OCI-LY7 (cell line): ENCODE data around the gene CHST13. TPM values are rescaled to one million over a fixed set of nuclear protein-coding genes. Genes with fewer than 3 reads are reported as not detected.

Source experiments
- BruUV-seq: library from RNA; stranded (reverse); fragments of 400-500 nt; replicated peaks from 2 replicates; lab custom pipeline; 2021; lab: Mats Ljungman, UMichigan
- CTCF ChIA-PET: fragments of 300-600 bp; sonication (Branson Sonifier 250); formaldehyde crosslinking; loops from one replicate; lab custom pipeline; 2022; ENCODE audit warnings: antibody characterized with exemption; ENCODE audit not compliant: unreplicated experiment; lab: Charles Lee
- POLR2A ChIA-PET: fragments of 300-600 bp; sonication (Branson Sonifier 250); formaldehyde crosslinking; loops from one replicate; lab custom pipeline; 2022; ENCODE audit warnings: antibody characterized with exemption; lab: Charles Lee
- DNase-seq: peaks from one replicate; pipeline ENCODE4 v3.0.0-alpha.2; 2015; ENCODE audit warnings: low spot score
- H2AFZ ChIP-seq: fragments of 200-600 bp; sonication (generic), shearing (Covaris generic); 2 replicates; pipeline ENCODE4 v1.6.1; 2014; ENCODE audit warnings: mild to moderate bottlenecking, antibody characterized with exemption, low read length, moderate library complexity
- H3K27ac ChIP-seq: fragments of 200-600 bp; sonication (generic); 2 replicates; pipeline ENCODE4 v1.5.1; 2014; ENCODE audit warnings: mixed run types, low read depth, mild to moderate bottlenecking, moderate library complexity, low read length, inconsistent platforms; ENCODE audit not compliant: poor library complexity, severe bottlenecking
- H3K36me3 ChIP-seq: fragments of 200-600 bp; sonication (generic); 2 replicates; pipeline ENCODE4 v1.6.1; 2014; ENCODE audit warnings: mild to moderate bottlenecking, antibody characterized with exemption, low read length, moderate library complexity, mixed read lengths; ENCODE audit not compliant: insufficient read depth
- H3K4me1 ChIP-seq: fragments of 200-600 bp; sonication (generic); 2 replicates; pipeline ENCODE4 v1.5.1; 2014; ENCODE audit warnings: mild to moderate bottlenecking, low read length; ENCODE audit not compliant: insufficient read depth, poor library complexity, severe bottlenecking
- H3K4me2 ChIP-seq: fragments of 200-600 bp; sonication (generic); 2 replicates; pipeline ENCODE4 v1.6.1; 2014; ENCODE audit warnings: mild to moderate bottlenecking, low read length
- H3K4me3 ChIP-seq: fragments of 200-600 bp; sonication (generic); 2 replicates; pipeline ENCODE4 v1.5.1; 2014; ENCODE audit warnings: mild to moderate bottlenecking, low read depth, low read length; ENCODE audit not compliant: poor library complexity, severe bottlenecking
- H3K79me2 ChIP-seq: fragments of 200-600 bp; sonication (generic); 2 replicates; pipeline ENCODE4 v1.6.1; 2016; ENCODE audit warnings: low read depth, mild to moderate bottlenecking, low read length, moderate library complexity, mixed read lengths; ENCODE audit not compliant: insufficient read depth
- H3K9me2 ChIP-seq: fragments of 200-600 bp; sonication (generic); 2 replicates; pipeline ENCODE4 v1.6.1; 2016; ENCODE audit warnings: mild to moderate bottlenecking, low read length, mixed read lengths; ENCODE audit not compliant: insufficient read depth
- H3K9me3 ChIP-seq: fragments of 200-600 bp; sonication (generic); 2 replicates; pipeline ENCODE4 v1.6.1; 2014; ENCODE audit warnings: mild to moderate bottlenecking, mixed run types, low read length, mixed read lengths
- H4K20me1 ChIP-seq: fragments of 200-600 bp; sonication (generic); 2 replicates; pipeline ENCODE4 v1.6.1; 2014; ENCODE audit warnings: mild to moderate bottlenecking, antibody characterized with exemption, low read length, moderate library complexity, mixed read lengths; ENCODE audit not compliant: insufficient read depth
- CTCF ChIP-seq: fragments of 200-600 bp; sonication (generic); conservative IDR thresholded peaks from 2 replicates; pipeline ENCODE4 v1.5.1; 2014; ENCODE audit warnings: mild to moderate bottlenecking, antibody characterized with exemption, low read length, moderate library complexity, mixed read lengths
- EZH2phosphoT487 ChIP-seq: fragments of 200-600 bp; sonication (generic); IDR thresholded peaks from 2 replicates; pipeline ENCODE4 v1.6.1; 2018; ENCODE audit warnings: low read depth, borderline replicate concordance, mild to moderate bottlenecking, mixed run types, antibody characterized with exemption, low read length, moderate library complexity, mixed read lengths
- intact Hi-C: fragments of 100-400 bp; cut with micrococcal nuclease; formaldehyde crosslinking; loops from one replicate; pipeline ENCODE4 v1.10.0; 2022; ENCODE audit not compliant: unreplicated experiment
- total RNA-seq, 2 experiments: library from RNA; depleted of rRNA in 1 of 2; stranded (reverse); fragments of >200 nt in 1 of 2; shearing (Covaris generic) in 1 of 2; gene quantifications; 2 replicates each; pipeline ENCODE4 v1.2.3, GENCODE V29; 2014 to 2022

The CHST13 gene
- total RNA-seq, 2 experiments from 2014 or later, result not detected

GRCh38 chr3:126486360-126486847 lies 37.6 kb upstream of the CHST13 start:
- no TSS peak for BruUV-seq
- Histone ChIP-seq H3K9me2 (no peaks in the 10 kb centered on the region), H2AFZ (no peak overlapping the region), H3K4me1 (peaks cover 10% of the 10 kb centered on the region), H3K4me2 (no peak overlapping the region), H3K27ac (no peak overlapping the region), H3K79me2 (no peaks in the 10 kb centered on the region), H3K36me3 (no peaks in the 10 kb centered on the region), H3K9me3 (no peaks in the 10 kb centered on the region), H3K4me3 (no peak overlapping the region), H4K20me1 (no peaks in the 10 kb centered on the region)
- TF ChIP-seq EZH2phosphoT487 (no peak), CTCF (no peak)
- intact Hi-C loops, result no loop called here
- CTCF ChIA-PET, result no interaction called here
- POLR2A ChIA-PET, result no interaction called here
- no peak for DNase-seq

- no peaks in the 10 kb centered on the region for H3K36me3 ChIP-seq
- no peaks in the 10 kb centered on the region for H3K9me3 ChIP-seq
- BruUV-seq, result no TSS peak
- ChIA-PET CTCF (no interaction called here), POLR2A (no interaction called here)
- intact Hi-C loops, result no loop called here
- H3K4me2 ChIP-seq, result peak overlapping the region; percentile 24; the same call in 1 of the 2 replicates
- no peak overlapping the region for H3K27ac ChIP-seq
- no peaks in the 10 kb centered on the region for H3K79me2 ChIP-seq
- H3K9me2 ChIP-seq, result no peaks in the 10 kb centered on the region
- no peak overlapping the region for H3K4me3 ChIP-seq
- no peaks in the 10 kb centered on the region for H4K20me1 ChIP-seq
- peaks cover 10% of the 10 kb centered on the region for H3K4me1 ChIP-seq
- H2AFZ ChIP-seq, result no peak overlapping the region
- peak; percentile 11 for DNase-seq
- no peak for TF ChIP-seq CTCF
- no peak for TF ChIP-seq EZH2phosphoT487
These were observed 36.7 kb upstream of the CHST13 start for GRCh38 chr3:126487151-126487771.

- Histone ChIP-seq H3K9me2 (no peaks in the 10 kb centered on the region), H2AFZ (no peak overlapping the region), H3K4me2 (no peak overlapping the region), H3K27ac (no peak overlapping the region), H3K79me2 (no peaks in the 10 kb centered on the region), H3K36me3 (no peaks in the 10 kb centered on the region), H4K20me1 (no peaks in the 10 kb centered on the region), H3K9me3 (no peaks in the 10 kb centered on the region), H3K4me1 (peaks cover 15% of the 10 kb centered on the region), H3K4me3 (no peak overlapping the region)
- no TSS peak for BruUV-seq
- CTCF ChIA-PET, result interaction anchor here (0.6 kb wide), 1 partner anchor 87 kb away, joined by 3 read pairs; no protein-coding TSS in a partner anchor
- POLR2A ChIA-PET, result no interaction called here
- intact Hi-C loops, result no loop called here
- TF ChIP-seq EZH2phosphoT487 (no peak), CTCF (no peak)
- no peak for DNase-seq
These were observed 35.8 kb upstream of the CHST13 start for GRCh38 chr3:126488185-126488584.
